Activated CD8-positive, alpha-beta memory T cell treated with anti-CD3 and anti-CD28 coated beads, Interleukin-2, amount 10 ng/mL, durations not matched to agents 7 days and 5 days (primary cell): ENCODE data around the gene NENF. TPM values are rescaled to one million over a fixed set of nuclear protein-coding genes. Genes with fewer than 3 reads are reported as not detected.
A peak's percentile ranks its signal among the peaks of the same experiment; 100 is the strongest.
"Not testable (repeated sequence)": the region's sequence is repeated elsewhere in the genome, so short reads cannot be mapped to it uniquely, and the experiment has no call there.

Source experiments
- ATAC-seq: fragments of 150-1000 bp; cut with Tn5 transposase; one replicate; pipeline ENCODE4 v1.10.0; 2021; ENCODE audit warnings: moderate library complexity
- CTCF ChIA-PET: fragments of 350-600 bp; sonication (Branson Sonifier 250); formaldehyde crosslinking; loops from one replicate; lab custom pipeline; 2021; ENCODE audit warnings: antibody characterized with exemption; lab: Charles Lee
- DNase-seq: peaks from one replicate; pipeline ENCODE4 v3.0.0-alpha.2; 2020
- H3K27ac Mint-ChIP-seq: one replicate; pipeline ENCODE4 v1.8.0; 2021; ENCODE audit warnings: mild to moderate bottlenecking, mixed read lengths
- H3K27me3 Mint-ChIP-seq: one replicate; pipeline ENCODE4 v1.8.0; 2021; ENCODE audit warnings: mixed read lengths
- H3K36me3 Mint-ChIP-seq: one replicate; pipeline ENCODE4 v1.8.0; 2021; ENCODE audit warnings: mild to moderate bottlenecking, mixed read lengths
- H3K4me1 Mint-ChIP-seq: one replicate; pipeline ENCODE4 v1.8.0; 2021; ENCODE audit warnings: mixed read lengths
- H3K4me3 Mint-ChIP-seq: one replicate; pipeline ENCODE4 v1.8.0; 2021; ENCODE audit warnings: mild to moderate bottlenecking, moderate library complexity, mixed read lengths
- H3K9me3 Mint-ChIP-seq: one replicate; pipeline ENCODE4 v1.8.0; 2022; ENCODE audit warnings: low read depth, mixed read lengths
- total RNA-seq, 2 experiments: library from RNA; stranded (reverse); gene quantifications; one replicate each; pipeline ENCODE4 v1.2.3, GENCODE V29; 2021

NENF gene
- total RNA-seq, 2 experiments from 2014 or later, result 33.9 to 37.6 TPM

DNA sequence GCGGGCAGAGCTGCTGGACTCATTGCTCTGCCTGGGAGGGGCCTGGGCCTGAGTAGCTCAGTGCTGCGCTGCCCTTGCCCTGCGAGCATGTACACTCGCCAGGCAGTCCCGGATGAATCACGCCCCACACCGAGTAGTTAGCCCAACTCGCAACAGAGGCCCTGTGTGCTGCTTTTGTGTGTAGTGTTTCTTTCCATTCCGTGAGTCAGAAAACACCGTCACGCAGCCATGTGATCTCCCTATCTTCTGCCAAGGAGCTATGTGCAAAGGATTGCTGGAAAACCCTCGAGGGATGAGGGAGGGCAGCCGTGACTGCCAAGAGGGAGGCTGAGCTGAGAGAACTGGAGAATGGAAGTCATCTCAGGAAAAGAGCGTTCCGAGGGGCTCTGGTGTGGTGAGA, 37.3 kb downstream of the NENF start:
- CTCF ChIA-PET, result interaction anchor here (9.6 kb wide), 1 partner anchor 14 kb away, joined by 65 read pairs; no protein-coding TSS in a partner anchor
- H3K27ac Mint-ChIP-seq, result no peak overlapping the region
- ATAC-seq (no peak), DNase-seq (no peak)
- H3K36me3 Mint-ChIP-seq, result no peaks in the 10 kb centered on the region
- H3K27me3 Mint-ChIP-seq, result no peaks in the 10 kb centered on the region
- no peaks in the 10 kb centered on the region for H3K9me3 Mint-ChIP-seq
- H3K4me1 Mint-ChIP-seq, result peaks cover 10% of the 10 kb centered on the region
- no peak overlapping the region for H3K4me3 Mint-ChIP-seq

DNA sequence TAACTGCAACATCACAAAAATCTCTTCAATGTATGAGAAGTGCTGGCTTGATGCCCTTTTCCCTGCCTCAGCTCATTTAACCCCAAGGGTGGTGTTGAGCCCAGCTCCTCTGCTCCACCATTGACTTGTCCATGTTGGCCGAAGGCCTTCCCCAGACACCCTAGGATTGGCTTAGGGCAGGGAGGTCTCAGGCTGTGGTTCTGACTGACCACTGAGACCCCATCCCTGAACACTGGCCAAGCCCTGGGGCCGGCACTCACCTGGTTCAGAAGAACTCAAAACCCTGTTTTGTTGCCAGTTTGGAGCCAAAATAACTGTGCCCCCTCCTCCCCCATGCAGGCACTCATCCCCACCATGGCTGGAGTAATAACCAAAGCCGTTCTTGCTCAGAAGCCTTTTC, 38.6 kb downstream of the NENF start:
- Mint-ChIP-seq H3K4me3 (no peak overlapping the region), H3K4me1 (peaks cover 10% of the 10 kb centered on the region), H3K27ac (no peak overlapping the region), H3K27me3 (no peaks in the 10 kb centered on the region), H3K9me3 (no peaks in the 10 kb centered on the region), H3K36me3 (no peaks in the 10 kb centered on the region)
- no peak for DNase-seq
- no peak for ATAC-seq
- CTCF ChIA-PET, result interaction anchor here (9.6 kb wide), 1 partner anchor 15 kb away, joined by 65 read pairs; no protein-coding TSS in a partner anchor

DNA sequence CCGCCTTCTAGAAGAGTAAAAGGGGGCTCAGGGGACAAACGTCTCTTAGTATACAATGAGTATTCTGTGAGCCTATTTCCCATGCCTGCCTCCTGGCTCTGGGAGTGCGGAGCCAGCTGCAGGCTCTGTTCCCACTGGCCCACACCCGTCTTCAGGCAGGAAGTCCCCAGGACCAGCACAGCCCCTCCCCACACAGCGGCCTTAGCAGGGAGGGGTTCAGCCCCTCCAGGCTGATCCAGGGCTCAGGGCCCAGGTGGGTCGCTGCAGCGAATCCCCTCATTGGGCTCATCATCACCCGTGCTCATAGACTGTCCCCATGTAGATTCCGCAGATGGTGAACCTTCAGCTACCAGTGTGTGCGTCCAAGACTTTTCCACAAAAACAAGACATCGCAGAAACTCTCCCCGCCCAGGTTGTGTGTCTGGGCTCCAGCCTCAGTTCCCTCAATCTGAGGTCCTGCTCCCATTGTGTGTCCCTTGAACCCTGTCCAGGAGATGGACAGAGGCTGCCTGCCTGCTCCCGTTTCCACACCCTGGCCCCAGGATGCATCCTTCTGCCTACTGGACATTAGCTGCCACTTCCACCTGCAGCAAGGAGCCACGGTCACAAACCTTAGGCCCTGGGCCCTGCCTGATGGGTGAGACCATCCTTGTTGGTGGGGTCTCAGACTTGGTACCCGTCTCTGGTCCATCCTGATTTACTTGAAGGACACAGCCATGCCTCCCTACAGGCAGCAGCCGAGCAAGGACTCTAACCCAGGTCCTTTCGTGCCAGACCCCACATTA, 39.4 kb downstream of the NENF start:
- Mint-ChIP-seq H3K4me3 (no peak overlapping the region), H3K4me1 (peaks cover 12% of the 10 kb centered on the region), H3K27me3 (peaks cover 2% of the 10 kb centered on the region), H3K9me3 (no peaks in the 10 kb centered on the region), H3K27ac (no peak overlapping the region), H3K36me3 (no peaks in the 10 kb centered on the region)
- ATAC-seq, result no peak
- CTCF ChIA-PET, result interaction anchor here (1.2 to 9.6 kb wide), 2 partner anchors 16 to 193 kb away, joined by 4 to 65 read pairs; no protein-coding TSS in a partner anchor
- DNase-seq, result no peak

DNA sequence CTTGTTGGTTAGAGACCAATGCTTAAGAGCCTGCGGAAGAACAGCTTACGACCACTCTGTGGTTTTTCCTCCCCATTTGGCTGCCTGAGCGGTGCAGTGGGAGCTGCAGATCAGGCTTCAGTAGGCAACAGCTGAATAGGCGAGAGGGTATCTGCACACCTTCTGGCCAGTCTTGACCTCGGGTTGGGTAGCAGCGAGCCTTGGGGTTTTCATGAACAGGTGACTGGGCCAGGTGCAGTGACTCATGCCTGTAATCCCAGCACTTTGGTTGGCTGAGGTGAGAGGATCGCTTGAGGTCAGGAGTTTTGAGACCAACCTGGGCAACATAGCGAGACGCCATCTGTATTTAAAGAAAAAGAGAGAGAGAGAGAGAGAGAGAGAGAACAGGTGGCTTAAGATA, 41.0 kb downstream of the NENF start:
- Mint-ChIP-seq H3K27ac (no peak overlapping the region), H3K36me3 (no peaks in the 10 kb centered on the region), H3K4me3 (no peak overlapping the region), H3K27me3 (peaks cover 2% of the 10 kb centered on the region), H3K4me1 (peaks cover 21% of the 10 kb centered on the region), H3K9me3 (no peaks in the 10 kb centered on the region)
- ATAC-seq (no peak), DNase-seq (no peak)
- CTCF ChIA-PET, result interaction anchor here (1.1 to 9.6 kb wide), 3 partner anchors 17 to 191 kb away, joined by 3 to 65 read pairs (median 4); no protein-coding TSS in a partner anchor

DNA sequence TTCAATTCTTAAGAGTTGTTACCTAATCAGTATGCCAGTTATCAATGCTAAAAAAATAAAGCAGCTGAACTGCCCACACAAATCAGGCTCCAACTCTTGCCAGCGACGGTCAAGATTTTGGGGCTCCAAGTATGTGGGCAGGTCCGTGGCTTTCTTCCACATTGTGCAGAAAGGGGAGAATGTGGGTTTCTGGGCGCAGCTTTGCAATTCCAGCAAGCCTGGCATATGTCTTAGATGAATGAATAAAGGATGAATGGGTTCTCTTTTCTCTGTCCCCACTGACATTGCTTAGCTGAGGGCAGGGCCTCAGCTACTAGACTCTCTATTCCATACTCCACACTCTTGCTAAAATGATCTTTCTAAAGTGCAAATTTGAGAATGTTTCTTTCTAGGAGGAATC, 42.4 kb downstream of the NENF start:
- ATAC-seq, result no peak
- peaks cover 8% of the 10 kb centered on the region for H3K27me3 Mint-ChIP-seq

DNA sequence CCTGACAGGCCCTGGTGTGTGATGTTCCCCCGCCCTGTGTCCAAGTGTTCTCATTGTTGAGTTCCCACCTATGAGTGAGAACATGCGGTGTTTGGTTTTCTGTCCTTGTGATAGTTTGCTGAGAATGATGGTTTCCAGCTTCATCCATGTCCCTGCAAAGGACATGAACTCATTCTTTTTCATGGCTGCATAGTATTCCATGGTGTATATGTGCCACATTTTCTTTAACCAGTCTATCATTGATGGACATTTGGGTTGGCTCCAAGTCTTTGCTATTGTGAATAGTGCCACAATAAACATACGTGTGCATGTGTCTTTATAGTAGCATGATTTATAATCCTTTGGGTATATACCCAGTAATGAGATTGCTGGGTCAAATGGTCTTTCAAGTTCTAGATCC, 43.1 kb downstream of the NENF start:
- DNase-seq, ATAC-seq, H3K9me3 Mint-ChIP-seq, H3K36me3 Mint-ChIP-seq, H3K27ac Mint-ChIP-seq, H3K4me3 Mint-ChIP-seq: not testable (repeated sequence)
- peaks cover 13% of the 10 kb centered on the region for H3K27me3 Mint-ChIP-seq
- CTCF ChIA-PET, result interaction anchor here (0.8 kb wide), 1 partner anchor 306 kb away, joined by 3 read pairs; no protein-coding TSS in a partner anchor
- H3K4me1 Mint-ChIP-seq, result peaks cover 24% of the 10 kb centered on the region

More for the DNA sequence above, 42.4 kb downstream of the NENF start:
- DNase-seq, result no peak
- H3K4me3 Mint-ChIP-seq, result no peak overlapping the region
- no peaks in the 10 kb centered on the region for H3K36me3 Mint-ChIP-seq
- CTCF ChIA-PET, result interaction anchor here (0.8 kb wide), 1 partner anchor 307 kb away, joined by 3 read pairs; no protein-coding TSS in a partner anchor
- H3K9me3 Mint-ChIP-seq, result no peaks in the 10 kb centered on the region
- no peak overlapping the region for H3K27ac Mint-ChIP-seq
- H3K4me1 Mint-ChIP-seq, result peaks cover 21% of the 10 kb centered on the region

DNA sequence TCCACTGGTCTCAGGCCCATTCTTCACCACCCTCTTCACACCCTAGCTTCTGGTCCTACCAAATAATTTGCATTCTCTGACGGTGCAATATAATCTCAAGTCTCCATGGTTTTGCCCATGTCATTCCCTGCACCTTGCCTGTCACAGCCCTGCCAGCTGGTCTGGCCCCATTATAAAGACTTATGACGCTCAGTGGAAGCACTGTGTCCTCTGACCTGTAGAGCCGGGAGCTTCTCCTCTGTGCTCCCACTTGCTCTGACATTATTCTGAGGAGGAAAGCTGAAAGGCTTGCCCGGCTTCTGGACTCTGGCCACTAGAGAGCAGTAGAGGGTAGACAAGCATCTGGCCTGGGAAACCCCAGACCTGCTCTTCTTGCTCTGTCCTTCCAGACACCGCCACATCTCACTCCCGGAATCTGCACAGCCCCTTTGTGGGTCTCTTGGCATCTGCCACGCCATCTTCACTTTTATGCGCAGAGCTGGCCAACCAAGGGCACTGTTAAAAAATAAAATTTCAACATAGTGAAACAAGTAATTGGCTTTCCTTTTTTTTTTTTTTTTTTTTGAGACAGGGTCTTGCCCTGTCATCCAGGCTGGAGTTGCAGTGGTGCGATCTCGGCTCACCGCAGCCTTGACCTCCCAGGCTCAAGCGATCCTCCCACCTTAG, 44.4 kb downstream of the NENF start:
- CTCF ChIA-PET, result interaction anchor here (0.6 to 6.5 kb wide), 73 partner anchors 10 to 799 kb away, joined by 3 to 59 read pairs (median 4); partner anchors contain the start of gene ATF3
- ATAC-seq, result peak; percentile 93
- H3K27me3 Mint-ChIP-seq, result peaks cover 20% of the 10 kb centered on the region
- no peak overlapping the region for H3K4me3 Mint-ChIP-seq
- DNase-seq, result peak; percentile 86
- H3K36me3 Mint-ChIP-seq, result no peaks in the 10 kb centered on the region
- no peaks in the 10 kb centered on the region for H3K9me3 Mint-ChIP-seq
- peaks cover 25% of the 10 kb centered on the region for H3K4me1 Mint-ChIP-seq
- H3K27ac Mint-ChIP-seq, result no peak overlapping the region

DNA sequence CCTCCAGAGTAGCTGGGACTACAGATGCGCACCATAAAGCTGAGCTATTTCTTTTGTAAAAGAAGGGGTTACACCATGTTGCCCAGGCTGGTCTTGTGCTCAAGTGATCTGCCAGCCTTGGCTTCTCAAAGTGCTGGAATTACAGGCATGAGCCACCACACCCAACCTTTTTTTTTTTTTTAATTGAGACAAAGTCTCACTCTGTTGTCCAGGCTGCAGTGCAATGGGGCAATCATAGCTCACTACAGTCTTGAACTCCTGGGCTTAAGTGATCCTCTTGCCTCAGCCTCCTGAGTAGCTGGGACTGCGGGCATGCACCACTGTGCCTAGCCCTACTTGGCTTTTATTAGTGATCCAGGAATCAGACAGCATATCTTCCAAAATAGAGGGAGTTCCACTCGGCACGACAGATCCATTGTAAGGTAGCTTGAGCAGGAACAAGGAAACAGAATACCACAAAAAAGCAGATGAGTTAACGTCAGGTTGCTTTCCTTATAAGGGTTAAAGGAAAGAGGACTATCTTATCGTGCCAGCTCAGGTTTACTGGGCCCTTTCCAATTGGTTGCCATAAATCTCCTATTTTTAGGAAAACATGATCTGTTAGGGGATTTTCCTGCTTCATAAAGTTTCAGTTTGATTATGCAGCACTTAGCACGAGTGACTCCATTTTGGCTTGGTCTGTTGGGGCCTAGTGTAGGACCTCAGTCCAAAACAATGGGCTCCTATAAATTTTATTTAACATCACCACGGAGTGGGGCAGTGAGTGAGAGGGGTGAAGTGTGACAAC, 45.2 kb downstream of the NENF start:
- Mint-ChIP-seq H3K4me1 (peaks cover 20% of the 10 kb centered on the region), H3K36me3 (no peaks in the 10 kb centered on the region), H3K27me3 (peaks cover 22% of the 10 kb centered on the region), H3K4me3 (no peak overlapping the region), H3K27ac (no peak overlapping the region), H3K9me3 (no peaks in the 10 kb centered on the region)
- CTCF ChIA-PET, result interaction anchor here (0.6 to 6.5 kb wide), 70 partner anchors 11 to 526 kb away, joined by 3 to 59 read pairs (median 5); partner anchors contain the start of gene ATF3
- no peak for DNase-seq
- no peak for ATAC-seq

DNA sequence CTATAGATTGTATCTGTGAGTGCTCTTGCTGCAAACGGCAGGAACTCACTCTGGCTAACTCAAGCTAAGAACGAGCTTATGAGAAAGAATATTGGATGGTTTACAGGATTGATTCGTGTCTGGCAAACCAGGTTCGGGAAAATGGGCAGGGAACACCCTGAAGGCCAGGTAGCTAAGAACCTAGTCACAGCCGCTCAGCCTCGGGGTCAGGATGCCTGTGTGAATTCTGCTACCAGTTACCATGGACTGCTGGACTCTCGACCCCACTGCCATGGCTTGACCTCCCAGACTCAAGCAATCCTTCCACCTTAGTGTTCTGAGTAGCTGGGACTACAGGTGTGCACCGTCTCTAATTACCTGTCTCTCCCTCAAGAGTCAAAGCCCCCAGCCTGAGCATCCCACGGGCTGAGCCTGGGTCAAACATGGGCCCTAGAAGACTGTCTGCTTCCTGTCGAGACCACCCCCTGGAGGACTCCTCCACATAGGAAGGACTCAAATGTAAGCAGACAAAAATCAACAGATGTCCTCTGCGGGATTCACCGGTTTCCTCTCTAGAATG, 45.8 kb downstream of the NENF start:
- DNase-seq (no peak), ATAC-seq (no peak)
- Mint-ChIP-seq H3K4me3 (no peak overlapping the region), H3K36me3 (no peaks in the 10 kb centered on the region), H3K27me3 (peaks cover 22% of the 10 kb centered on the region), H3K9me3 (no peaks in the 10 kb centered on the region), H3K4me1 (peaks cover 16% of the 10 kb centered on the region), H3K27ac (no peak overlapping the region)
- CTCF ChIA-PET, result interaction anchor here (0.7 to 6.5 kb wide), 26 partner anchors 10 to 517 kb away, joined by 3 to 59 read pairs (median 7); no protein-coding TSS in a partner anchor

DNA sequence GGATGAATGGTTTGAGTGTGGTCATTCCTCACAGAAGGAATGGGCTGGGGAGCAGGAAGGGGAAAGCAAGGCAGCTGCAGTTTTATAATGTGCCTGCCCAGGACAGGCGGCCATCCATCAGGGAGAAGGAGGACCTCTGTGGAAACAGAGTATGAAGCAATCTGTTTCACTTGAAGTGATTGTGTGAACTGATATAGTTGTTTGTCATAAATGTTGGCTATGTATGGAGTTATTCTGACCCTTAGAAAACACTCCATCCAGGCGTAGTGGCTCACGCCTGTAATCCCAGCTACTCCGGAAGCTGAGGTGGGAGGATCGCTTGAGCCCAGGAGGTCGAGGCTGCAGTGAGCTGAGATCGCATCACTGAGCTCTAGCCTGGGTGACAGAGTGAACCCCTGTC, 46.5 kb downstream of the NENF start:
- CTCF ChIA-PET, result interaction anchor here (0.9 to 6.5 kb wide), 11 partner anchors 10 to 516 kb away, joined by 3 to 59 read pairs (median 5); no protein-coding TSS in a partner anchor
- peaks cover 16% of the 10 kb centered on the region for H3K4me1 Mint-ChIP-seq
- DNase-seq (no peak), ATAC-seq (no peak)
- no peaks in the 10 kb centered on the region for H3K9me3 Mint-ChIP-seq
- no peak overlapping the region for H3K4me3 Mint-ChIP-seq
- H3K36me3 Mint-ChIP-seq, result no peaks in the 10 kb centered on the region
- no peak overlapping the region for H3K27ac Mint-ChIP-seq
- peaks cover 24% of the 10 kb centered on the region for H3K27me3 Mint-ChIP-seq

DNA sequence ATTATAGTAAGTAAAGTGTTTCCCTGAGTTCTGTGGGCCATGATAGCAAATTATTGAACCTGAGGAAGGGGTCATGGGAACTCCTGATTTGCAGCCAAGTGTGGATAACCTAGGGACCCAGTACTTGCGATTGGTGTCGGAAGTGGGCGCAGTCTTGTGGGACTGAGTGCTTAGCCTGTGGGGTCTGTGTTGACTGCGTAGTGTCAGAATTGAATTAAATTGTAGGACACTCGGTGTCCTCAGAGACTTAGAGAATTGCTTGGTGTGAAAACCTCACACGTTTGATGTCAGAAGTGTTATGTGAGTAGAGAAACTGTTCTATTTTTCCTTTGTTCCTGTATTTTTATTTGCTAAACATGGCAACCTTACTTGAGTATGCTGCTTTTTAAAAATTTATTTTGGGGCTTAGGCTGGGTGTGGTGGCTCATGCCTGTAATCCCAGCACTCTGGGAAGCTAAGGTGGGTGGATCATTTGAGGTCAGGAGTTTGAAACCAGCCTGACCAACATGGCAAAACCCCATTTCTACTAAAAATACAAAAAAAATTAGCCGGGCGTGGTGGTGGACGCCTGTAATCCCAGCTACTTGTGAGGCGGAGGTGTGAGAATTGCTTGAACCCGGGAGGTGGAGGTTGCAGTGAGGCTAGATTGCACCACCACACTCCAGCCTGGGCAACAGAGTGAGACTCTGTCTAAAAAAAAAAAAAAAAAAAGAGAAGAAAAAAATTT, 48.2 kb downstream of the NENF start:
- CTCF ChIA-PET, result interaction anchor here (1.3 to 6.5 kb wide), 2 partner anchors 24 to 184 kb away, joined by 4 to 59 read pairs; no protein-coding TSS in a partner anchor
- H3K4me3 Mint-ChIP-seq, H3K36me3 Mint-ChIP-seq, H3K27ac Mint-ChIP-seq, ATAC-seq, H3K9me3 Mint-ChIP-seq, DNase-seq: not testable (repeated sequence)
- peaks cover 24% of the 10 kb centered on the region for H3K27me3 Mint-ChIP-seq
- peaks cover 16% of the 10 kb centered on the region for H3K4me1 Mint-ChIP-seq

DNA sequence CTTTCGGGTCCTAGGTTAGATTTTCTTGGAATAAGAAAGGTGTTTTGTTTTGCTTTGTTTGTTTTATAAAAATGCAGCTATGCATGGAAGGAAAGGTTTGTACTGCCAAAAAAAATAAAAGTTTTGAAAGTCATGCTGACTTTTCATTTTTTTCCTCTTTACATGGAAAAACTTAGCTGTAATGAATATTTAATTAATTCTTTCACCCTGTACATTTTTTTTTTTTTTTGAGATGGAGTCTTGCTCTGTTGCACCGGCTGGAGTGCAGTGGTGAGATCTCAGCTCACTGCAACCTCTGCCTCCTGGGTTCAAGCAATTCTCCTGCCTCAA, 48.7 kb downstream of the NENF start:
- Mint-ChIP-seq H3K4me1 (peaks cover 16% of the 10 kb centered on the region), H3K27ac (no peak overlapping the region), H3K36me3 (no peaks in the 10 kb centered on the region), H3K27me3 (peaks cover 24% of the 10 kb centered on the region), H3K4me3 (no peak overlapping the region), H3K9me3 (no peaks in the 10 kb centered on the region)
- ATAC-seq, result no peak
- DNase-seq, result no peak
- CTCF ChIA-PET, result interaction anchor here (0.6 to 6.5 kb wide), 3 partner anchors 24 to 226 kb away, joined by 3 to 59 read pairs (median 4); no protein-coding TSS in a partner anchor
